HG02885 (cell line): ENCODE data around the gene ILKAP.

Experiments used
- ATAC-seq: cut with Tn5 transposase; IDR thresholded peaks from one replicate; pipeline ENCODE4 v1.9.1; 2021; ENCODE audit warnings: mild to moderate bottlenecking; ENCODE audit not compliant: unreplicated experiment, poor library complexity

Gene ILKAP

DNA sequence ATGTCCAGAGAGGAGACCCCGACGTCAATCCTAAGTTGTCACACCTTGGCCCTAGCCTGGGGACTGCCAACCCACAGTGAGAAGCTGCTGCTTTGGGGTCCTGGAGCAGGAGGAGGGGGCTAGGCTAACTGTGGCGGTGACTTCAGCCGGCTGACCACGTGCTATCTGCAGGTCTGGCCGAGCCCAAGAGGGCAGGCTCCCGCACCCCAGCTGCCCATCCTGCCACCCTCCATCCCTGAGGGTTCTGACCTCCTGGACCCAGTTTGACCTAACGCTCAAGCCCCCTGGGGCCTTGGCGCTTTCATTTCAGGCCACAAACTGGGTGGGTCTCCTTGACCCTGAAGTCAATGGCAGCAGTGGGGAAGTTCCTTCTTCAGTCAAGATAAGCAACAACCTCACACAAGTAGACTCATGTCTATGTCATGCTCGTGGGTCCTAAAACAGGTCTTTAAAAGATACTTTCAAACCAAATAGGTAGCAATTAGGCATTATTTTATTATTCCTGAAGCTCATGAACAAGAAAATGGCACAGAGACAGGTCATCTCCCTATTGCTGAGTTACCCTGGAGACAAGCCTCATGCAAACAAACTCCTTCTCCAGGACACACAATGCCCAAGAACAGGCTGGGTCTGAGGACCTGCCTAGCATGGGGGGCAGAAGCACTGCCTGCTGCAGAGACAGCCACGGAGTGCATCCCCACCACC, 34.1 kb upstream of the ILKAP start:
- ATAC-seq, result no peak

DNA sequence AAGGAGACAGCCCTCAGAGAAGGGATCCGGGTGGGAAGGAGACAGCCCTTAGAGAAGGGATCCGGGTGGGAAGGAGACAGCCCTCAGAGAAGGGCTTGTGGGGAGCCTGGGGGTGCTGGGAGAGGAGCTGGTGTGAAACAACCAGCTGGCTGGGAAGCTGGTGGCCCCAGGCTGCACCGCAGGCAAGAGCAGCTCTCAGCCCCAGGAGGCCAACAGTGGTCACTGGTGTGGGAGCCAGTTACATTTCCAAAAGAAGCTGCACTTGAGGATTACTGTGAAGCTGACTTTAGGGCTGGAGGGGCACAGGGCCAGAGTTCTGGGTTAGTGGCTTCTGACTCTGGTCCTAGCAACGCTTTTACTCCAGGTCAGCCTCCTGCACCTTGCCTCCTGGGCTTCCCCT, 33.1 kb upstream of the ILKAP start:
- no peak for ATAC-seq

DNA sequence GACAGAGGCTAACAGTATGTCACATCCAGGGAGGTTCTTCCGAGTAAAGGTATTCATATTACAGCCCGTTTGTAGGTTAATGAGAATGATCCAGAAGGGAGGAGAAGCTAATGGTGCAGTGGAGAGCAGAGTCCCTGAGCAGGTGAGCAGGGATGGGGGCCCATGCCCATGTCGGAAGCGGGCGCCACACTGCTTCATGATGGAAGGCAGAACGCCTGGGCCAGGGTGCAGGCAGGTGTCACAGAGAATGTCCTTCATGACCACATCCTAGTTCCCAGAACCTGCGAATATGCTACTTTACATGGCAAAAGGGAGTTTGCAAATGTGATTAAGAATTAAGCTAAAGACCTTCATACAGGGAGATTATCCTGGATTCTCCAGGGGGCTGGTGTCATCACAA, 32.4 kb upstream of the ILKAP start:
- ATAC-seq, result no peak

DNA sequence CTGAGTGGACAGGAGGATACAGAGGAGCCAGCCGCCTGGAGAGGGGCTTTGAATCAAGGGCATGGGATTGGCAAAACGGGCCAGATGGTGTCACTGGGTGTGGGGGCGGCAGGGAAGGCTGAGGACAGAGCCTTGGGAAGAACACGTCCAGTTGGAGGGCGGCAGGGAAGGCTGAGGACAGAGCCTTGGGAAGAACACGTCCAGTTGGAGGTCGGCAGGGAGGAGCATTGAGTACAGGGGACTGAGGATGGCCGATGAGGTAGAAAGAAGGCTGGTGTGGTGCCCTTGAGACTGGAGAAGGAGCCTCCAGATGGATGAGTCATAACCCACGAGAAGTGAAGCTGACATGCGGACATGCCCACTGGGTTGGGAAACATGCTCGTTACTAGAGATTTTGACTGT, 31.8 kb upstream of the ILKAP start:
- no peak for ATAC-seq

DNA sequence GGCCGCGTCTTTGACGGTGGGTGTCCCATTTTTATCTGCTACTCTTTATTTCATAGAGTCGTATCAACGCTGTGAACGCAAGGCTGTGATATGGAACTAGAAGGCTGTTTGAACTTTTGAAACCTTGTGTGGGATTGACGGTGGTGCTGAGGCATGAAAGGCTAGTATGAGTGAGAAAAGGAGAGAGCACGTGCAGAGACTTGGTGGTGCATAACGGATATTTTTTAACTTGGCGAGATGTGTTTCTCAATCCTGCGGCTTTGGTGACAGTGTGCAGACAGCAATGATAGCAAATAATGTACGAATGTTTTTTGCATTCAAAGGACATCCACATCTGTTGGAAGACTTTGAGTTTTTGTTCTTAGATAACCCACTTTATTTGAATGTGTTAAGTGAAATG, 30.1 kb upstream of the ILKAP start:
- no peak for ATAC-seq

DNA sequence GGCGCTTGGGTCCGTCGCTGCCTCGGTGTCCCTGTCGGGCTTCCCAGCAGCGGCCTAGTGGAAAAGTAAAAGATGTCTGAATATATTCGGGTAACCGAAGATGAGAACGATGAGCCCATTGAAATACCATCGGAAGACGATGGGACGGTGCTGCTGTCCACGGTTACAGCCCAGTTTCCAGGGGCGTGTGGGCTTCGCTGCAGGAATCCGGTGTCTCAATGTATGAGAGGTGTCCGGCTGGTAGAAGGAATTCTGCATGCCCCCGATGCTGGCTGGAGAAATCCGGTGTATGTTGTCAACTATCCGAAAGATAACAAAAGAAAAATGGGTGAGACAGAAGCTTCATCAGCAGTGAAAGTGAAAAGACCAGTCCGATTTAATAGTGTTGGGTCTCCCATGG, 28.3 kb upstream of the ILKAP start:
- ATAC-seq, result no peak

DNA sequence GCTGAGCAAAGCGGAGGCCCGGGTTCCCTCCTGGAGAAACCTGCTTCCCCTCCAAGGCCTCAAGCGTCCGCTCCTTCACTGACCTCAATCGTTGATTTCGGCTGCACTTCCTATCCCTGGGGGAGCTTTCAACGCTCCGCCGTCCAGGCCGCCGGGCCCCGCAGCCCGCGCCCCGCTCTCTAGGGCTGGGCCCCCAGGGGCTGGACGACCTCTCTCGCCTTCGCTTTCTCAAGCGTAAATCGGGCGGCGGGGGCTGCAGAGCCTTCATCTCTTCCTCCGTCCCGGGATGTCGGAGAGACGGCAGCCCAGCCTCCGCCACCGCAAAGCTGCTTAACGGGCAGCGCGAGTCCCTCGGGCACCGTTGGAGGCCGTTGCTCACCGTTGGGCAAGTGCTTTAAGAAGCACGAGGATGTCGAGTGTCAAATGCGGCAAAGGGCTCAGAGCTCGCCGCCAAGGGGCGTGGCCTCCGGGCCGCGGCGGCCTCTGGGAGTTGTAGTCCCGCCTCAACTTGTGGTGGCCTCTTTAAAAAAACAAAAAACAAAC, 27.8 kb upstream of the ILKAP start:
- peak; percentile 73 for ATAC-seq

DNA sequence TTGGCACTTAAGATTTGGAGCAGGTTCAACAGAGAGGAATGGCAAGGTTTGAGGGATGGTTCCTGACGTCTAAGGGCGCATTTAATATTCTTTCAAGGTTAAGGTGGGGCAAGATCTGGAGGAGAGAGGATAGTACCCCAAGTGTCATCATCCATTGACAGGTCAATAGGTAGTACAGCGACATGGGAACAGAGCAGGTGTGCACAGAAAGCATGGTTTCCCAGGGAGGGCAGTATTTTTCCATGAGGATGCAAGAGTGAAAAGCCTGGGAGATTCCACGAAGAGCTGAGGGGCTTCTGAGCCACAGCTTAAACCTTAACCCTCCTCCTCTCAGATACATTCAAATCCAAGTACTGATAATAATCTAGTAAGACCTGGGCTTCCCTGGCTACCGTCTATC, 27.2 kb upstream of the ILKAP start:
- no peak for ATAC-seq

DNA sequence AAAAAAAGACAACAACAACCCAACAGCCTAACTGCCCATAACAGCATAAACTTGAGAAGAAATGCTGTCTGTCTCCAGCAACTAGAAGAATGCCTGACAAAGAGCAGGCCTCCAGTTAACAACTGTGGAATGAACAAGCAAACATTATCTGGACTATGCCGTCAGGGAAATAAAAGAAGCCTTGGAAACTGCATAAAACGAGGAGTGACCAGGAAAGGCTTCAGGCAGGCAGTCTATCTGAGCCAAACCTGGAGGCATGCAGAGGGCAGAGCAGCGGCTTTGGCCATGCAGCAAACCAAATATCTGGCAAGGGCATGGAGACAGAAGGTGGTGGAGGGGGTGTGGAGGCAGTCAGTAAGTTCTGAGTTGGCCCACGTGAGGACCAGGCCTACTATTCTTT, 25.2 kb upstream of the ILKAP start:
- no peak for ATAC-seq

DNA sequence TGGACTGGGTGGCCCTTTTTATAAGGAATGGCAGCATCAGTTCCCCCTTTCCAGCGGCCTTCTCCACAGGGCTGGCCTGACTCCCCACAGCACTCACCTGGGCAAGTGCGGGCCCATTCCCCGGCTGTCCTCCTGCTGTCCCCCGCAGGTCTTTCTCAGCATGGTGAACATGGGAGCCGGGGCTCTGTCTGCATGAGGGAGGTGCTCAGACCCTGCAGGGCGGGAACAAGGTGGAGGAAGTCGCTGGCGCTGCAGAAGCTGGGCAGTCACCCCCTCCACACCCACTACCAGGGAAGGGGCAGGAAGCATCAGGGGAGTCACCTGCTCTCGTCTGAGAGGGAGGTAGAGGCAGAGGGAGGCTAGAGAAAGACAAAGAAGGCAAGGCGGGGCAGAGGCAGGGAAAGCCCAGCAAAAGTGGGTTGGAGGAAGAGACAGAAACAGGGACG, 24.1 kb upstream of the ILKAP start:
- ATAC-seq, result no peak

DNA sequence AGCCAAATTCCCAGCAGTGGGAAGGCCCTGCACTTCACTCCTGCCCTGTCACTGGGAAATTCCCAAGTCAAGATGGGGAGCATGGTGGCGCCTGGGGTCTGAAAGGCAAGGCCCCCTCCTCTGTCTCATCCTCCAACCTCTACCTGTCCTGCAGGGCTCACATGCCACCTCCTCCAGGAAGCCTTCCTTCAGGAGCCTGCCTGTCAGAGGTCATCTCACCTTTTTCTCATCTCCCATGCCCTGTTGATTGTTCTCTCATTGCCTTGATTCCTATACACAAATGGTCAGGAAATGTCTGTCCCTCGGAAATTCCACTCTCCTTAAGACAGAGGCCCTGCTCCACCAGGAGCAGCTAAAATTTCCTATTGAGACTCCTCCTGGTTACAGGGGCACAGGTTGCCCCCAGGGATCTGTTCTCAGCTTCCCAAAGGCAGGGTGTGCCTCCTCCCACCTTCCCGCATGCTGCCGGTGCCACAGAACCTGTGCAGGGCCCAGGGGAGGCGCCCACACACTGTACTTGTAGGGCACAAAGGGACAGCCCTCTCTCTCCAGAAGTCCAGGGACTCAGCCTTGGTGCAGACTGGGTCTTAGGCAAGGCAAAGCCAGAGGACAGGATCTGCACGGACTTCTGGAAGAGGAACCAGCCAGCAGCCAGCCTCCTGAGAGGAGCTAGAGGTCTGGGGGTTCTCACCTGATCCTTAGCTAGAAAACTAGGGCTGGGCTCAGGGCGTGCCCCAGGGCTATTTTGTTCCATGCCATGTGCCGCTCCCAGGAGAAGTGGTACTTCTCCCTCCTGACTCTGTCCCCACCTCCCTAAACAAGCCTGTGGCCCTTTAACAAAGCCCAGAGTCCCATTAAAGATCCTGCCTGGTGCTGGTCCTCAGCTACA, 23.4 kb upstream of the ILKAP start:
- ATAC-seq, result no peak

DNA sequence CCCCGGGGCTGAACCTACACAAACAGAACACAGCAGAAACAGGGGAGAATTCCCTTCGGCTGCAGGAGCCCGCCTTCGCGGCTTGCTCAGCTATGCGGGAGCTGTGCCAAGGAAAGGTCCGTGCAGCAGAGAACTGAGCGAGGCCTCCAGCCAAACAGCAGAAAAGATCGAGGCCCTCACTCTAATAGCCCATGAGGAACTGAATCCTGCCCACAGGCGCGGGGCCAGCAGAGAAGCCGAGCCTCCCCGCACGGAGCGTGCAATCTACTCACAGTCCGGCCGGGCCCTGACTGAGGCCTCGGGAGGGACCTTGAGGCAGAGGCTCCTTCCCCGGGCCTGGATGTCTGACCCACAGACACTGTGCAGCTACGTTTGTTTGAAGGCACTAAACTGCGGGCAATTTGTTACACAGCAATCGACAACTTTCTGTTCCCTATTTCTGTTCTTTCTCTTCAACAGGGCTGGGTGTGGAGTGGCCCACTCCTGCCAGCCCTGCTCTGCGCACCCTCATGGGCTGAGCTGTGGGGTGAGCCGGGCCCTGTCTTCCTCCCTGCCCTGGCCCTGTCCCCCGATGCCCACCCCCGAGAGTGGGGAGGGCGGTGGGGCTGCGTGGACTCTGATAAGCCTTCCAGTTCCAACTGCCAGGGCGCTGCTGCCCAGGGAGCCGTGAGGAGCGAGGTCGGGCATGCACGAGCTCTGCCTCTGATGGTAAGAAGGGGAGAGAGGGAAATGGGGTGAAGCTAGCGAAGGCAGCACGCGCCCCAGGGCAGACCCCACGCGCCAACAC, 22.6 kb upstream of the ILKAP start:
- no peak for ATAC-seq

DNA sequence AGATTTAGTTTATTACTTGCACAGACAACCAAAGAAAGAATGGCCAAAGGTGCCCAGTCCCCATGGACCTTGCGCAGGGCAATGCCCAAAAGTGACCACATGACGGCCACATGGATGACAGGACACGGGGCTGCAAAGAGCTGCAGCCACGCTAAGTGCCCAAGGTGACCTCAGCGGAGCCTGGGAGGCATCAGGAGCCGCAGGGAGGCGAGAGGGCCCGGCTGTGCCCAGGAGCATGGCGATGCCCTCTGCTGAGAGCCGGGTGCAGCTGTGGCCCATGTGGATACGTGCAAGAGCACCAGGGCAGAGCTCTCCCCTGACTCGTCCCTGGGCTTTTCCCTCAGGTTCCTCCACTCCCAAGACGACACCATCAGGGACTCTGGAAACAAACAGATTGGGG, 21.6 kb upstream of the ILKAP start:
- ATAC-seq, result no peak

DNA sequence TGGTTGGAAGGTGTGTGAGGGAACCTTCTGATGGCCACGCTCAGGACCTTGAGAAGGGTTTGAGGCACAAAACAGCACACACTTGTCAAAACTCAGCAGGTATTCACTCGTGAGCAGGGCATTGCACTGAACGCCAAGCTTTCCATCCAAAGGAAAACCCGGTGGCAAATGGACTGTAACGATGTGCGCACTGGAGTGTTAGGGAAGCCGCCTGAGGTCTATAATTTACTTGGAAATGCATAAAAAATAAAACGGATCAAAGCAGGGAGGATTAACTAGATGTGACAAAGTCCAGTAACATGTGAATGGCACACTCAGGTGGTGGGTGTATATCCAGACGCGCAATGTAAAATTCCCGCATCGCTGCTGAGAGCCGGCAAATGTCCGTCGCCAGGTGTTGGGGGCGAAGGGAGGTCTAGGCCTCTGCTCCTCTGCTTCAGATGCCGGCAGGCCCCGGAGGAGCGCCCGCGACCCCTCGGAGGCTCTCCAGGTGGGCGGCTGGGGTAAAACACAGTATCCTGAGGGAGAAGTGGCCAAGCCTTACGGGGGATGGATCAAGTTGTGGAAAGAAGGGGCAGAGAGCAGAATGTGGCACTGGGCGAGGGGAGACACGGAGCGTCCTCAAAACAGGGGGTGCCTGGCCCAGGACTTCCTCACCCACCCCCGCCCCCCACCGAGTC, 21.0 kb upstream of the ILKAP start:
- no peak for ATAC-seq

DNA sequence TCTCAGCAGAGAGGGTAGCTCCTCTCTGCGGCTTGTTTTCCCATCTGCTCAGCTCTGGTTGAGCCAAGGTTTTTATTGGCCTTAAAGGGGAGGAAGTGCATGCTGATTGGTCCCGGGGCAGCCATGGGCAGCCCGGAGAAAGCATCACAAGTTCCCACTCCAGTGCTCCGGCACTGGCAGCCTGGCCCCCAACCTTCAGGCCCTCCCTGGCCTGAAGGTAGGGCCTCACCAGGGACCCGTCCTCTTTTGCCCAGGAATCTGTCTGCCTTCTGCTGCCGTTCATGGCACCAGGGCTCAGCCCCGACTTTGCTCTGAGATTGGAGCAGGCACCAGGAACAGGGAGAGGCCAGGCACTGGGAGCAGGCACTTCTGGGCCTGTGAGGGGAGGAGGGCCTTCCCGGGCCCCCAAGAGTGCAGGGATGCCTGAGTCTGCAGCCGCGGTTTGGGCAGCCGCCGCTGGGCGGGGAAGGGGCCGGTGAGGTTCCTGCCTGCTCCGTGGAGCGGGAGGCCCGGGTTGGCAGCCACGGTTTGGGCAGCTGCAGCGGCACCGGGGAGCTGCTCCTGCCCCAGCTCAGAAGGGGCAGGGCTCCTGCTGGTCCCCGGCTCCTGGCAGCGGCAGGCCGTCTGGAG, 17.5 kb upstream of the ILKAP start:
- ATAC-seq, result no peak

DNA sequence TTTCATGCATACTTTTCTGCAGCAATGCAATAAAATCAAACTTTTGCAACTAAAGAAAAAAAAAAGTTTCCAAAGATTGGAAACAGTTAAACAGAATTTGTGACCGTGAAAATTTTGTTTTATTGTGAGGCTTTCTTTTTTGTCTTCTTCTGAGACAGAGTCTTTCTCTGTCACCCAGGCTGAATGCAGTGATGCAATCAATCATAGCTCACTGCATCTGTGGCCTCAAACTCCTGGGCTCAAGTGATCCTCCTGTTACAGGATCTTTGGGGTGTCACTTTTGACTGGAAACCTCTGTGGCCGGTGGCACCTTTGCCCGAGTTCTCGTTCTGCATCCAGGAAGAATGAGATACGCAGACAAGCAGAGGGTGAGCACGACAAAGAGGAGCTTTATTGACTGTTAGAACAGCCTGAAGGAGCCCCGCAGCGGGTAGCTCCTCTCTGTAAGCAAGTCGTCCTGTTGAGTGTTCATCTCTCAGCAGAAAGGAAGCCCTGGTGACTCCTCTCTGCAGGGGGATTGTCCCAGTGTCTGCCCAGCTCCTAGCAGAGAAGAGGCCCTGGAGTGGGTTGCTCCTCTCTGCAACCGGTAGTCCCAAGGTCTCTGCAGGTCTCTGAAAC, 16.9 kb upstream of the ILKAP start:
- no peak for ATAC-seq

DNA sequence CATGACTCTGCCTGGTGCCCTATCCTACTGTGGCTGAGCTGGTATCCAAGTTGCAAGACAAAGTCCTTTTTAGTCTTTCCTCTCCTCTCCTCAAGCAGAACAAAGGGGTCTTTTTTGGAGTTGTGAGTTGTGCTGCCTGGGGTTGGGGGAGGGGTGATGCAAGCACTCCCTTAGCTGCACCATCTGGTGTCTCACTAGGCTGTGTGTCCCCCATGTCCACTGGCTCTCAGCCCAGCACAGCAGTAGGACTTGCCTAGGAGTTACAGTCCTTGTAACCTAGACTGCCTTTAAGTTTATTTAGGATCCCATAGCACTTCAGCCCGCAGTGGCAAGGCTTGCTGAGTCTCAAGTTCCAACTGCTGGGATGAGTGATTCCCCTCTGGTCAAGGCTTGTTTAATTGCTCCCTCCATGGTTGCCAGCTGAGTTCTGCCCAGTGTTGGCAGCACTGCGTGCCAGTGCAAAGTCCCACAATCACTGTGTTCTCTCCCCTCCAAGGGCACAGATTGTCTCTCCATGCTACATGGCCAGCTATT, 13.2 kb upstream of the ILKAP start:
- ATAC-seq, result no peak

DNA sequence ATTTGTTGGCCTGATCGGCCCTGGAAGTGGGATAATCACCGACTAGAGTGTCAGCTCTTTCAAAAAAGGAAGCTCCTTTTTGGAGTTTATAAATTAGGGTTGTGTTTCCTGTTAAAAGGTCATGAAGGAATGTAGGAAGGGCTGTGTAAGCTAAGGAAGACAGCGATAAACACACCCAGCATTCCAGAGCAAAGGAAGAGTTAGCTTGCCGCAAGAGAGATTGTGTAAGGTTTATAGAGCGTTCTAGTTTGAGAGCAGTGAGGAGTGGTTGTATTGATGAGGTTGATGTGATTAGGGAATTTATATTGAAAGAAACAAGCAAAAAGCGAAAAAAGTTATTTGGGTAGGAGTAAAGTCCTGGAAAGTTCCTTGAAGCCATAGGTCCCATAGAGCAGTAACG, 3.5 kb upstream of the ILKAP start:
- ATAC-seq, result no peak
